Natural killer cell (primary cell): ENCODE measurements around the gene ID1. TPM values are rescaled to one million over a fixed set of nuclear protein-coding genes. Genes with fewer than 3 reads are reported as not detected.
"Not testable (repeated sequence)": the region's sequence is repeated elsewhere in the genome, so short reads cannot be mapped to it uniquely, and the experiment has no call there.

Experiments used
- ATAC-seq, 3 donors: fragments of 150-1000 bp in 2 of 3; fragments of 200-7000 bp in 1 of 3; cut with Tn5 transposase; 1 replicate in 1 of 3; 2 replicates in 2 of 3; pipeline ENCODE4 v1.10.0; 2021; ENCODE audit warnings: mild to moderate bottlenecking in 2 of 3, moderate library complexity in 2 of 3
- DNase-seq, 2 donors: peaks; one replicate each; pipeline versions ENCODE4 v3.0.0 to v3.0.0-alpha.2; 2013 to 2021; ENCODE audit warnings: mixed read lengths in 1 of 2
- H3K27ac ChIP-seq: one replicate; pipeline ENCODE4 v1.5.1; 2013; ENCODE audit warnings: mild to moderate bottlenecking, low read length
- H3K27me3 ChIP-seq: one replicate; pipeline ENCODE4 v1.6.1; 2013; ENCODE audit warnings: low read length; ENCODE audit not compliant: control insufficient read depth, insufficient read depth
- H3K36me3 ChIP-seq: one replicate; pipeline ENCODE4 v1.6.1; 2013; ENCODE audit warnings: low read length; ENCODE audit not compliant: control insufficient read depth, insufficient read depth
- H3K4me1 ChIP-seq: one replicate; pipeline ENCODE4 v1.6.1; 2013; ENCODE audit warnings: low read length; ENCODE audit not compliant: control insufficient read depth, insufficient read depth
- H3K4me3 ChIP-seq: one replicate; pipeline ENCODE4 v1.5.1; 2013; ENCODE audit warnings: low read length
- H3K9me3 ChIP-seq: one replicate; pipeline ENCODE4 v1.6.1; 2013; ENCODE audit warnings: low read length; ENCODE audit not compliant: control insufficient read depth, insufficient read depth
- H3K27ac Mint-ChIP-seq, 2 donors: one replicate each; pipeline ENCODE4 v1.8.0; 2022; ENCODE audit warnings: mild to moderate bottlenecking in 2 of 2, mixed read lengths in 2 of 2, moderate library complexity in 1 of 2
- H3K27me3 Mint-ChIP-seq, 2 donors: one replicate each; pipeline ENCODE4 v1.8.0; 2022; ENCODE audit warnings: low read depth in 2 of 2, mixed read lengths in 2 of 2
- H3K36me3 Mint-ChIP-seq: one replicate; pipeline ENCODE4 v1.8.0; 2022; ENCODE audit warnings: mixed read lengths
- H3K4me1 Mint-ChIP-seq, 2 donors: one replicate each; pipeline ENCODE4 v1.8.0; 2022; ENCODE audit warnings: mixed read lengths in 2 of 2
- H3K4me3 Mint-ChIP-seq: one replicate; pipeline ENCODE4 v1.8.0; 2022; ENCODE audit warnings: mild to moderate bottlenecking, moderate library complexity, mixed read lengths
- H3K9me3 Mint-ChIP-seq, 2 donors: one replicate each; pipeline ENCODE4 v1.8.0; 2022; ENCODE audit warnings: mixed read lengths in 2 of 2
- CTCF ChIP-seq: fragments of 200-600 bp; IDR thresholded peaks from one replicate; pipeline ENCODE4 v1.8.0; 2022; ENCODE audit warnings: antibody characterized with exemption
- WGBS: methylation state at CpG from one replicate; pipeline ENCODE4 v1.1.7; 2013; ENCODE audit warnings: missing lambda C conversion rate; ENCODE audit not compliant: insufficient coverage; 5-methylcytosine and 5-hydroxymethylcytosine counted together
- intact Hi-C: fragments of 100-400 bp; cut with micrococcal nuclease; formaldehyde crosslinking; loops from one replicate; pipeline ENCODE4 v1.14.2; 2022
- total RNA-seq, 4 donors: library from RNA; stranded (reverse); fragments of 120-200 nt in 1 of 4; gene quantifications; one replicate each; pipeline versions ENCODE4 v1.2.3 to v1.2.4, GENCODE V29; 2013 to 2022

Gene ID1
- total RNA-seq, 3 donors from 2014 or later (not counting 1 experiment from before 2014, with no cell fraction given), result 5.6 to 10.1 (median 6.4) TPM

DNA sequence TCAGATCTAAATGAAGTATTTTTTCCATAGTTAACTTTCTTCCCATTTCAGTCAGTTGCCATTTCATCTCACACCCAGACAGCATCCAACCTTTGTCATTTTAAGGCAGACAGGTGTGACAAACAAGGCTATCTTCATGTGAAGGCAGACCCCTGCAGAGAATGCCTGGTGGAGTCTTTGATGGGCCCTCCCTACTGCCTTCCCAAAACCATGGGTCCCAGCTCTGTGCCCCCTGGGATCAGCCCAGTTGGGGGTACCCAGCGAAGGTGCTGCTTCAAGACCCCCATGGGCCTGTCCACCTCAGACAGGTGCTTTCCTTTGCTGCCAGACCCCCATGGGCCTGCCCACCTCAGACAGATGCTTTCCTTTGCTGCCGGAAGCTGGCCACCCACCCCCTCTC lies 28.3 kb upstream of the ID1 start:
- intact Hi-C loops, result no loop called here
- WGBS, result 94% methylated on average over 2 of the region's 2 CpGs
- Histone ChIP-seq H3K4me3 (no peak overlapping the region), H3K36me3 (no peaks in the 10 kb centered on the region), H3K9me3 (no peaks in the 10 kb centered on the region), H3K27ac (no peak overlapping the region), H3K27me3 (no peaks in the 10 kb centered on the region), H3K4me1 (peaks cover 13% of the 10 kb centered on the region)
- Mint-ChIP-seq H3K4me3 (no peak overlapping the region), H3K36me3 (no peaks in the 10 kb centered on the region), H3K27me3 (peaks cover 0 to 2% of the 10 kb centered on the region in 2 donors), H3K9me3 (no peaks in the 10 kb centered on the region), H3K27ac (no peak overlapping the region), H3K4me1 (peaks cover 16 to 18% of the 10 kb centered on the region in 2 donors)
- no peak for DNase-seq
- ATAC-seq, result no peak
- no peak for TF ChIP-seq CTCF

GRCh38 chr20:31577194-31577593 lies 27.9 kb upstream of the ID1 start:
- Mint-ChIP-seq H3K36me3 (no peaks in the 10 kb centered on the region), H3K9me3 (no peaks in the 10 kb centered on the region), H3K4me1 (peaks cover 13 to 15% of the 10 kb centered on the region in 2 donors), H3K27ac (no peak overlapping the region), H3K27me3 (peaks cover 0 to 2% of the 10 kb centered on the region in 2 donors), H3K4me3 (no peak overlapping the region)
- Histone ChIP-seq H3K4me3 (no peak overlapping the region), H3K27ac (no peak overlapping the region), H3K27me3 (no peaks in the 10 kb centered on the region), H3K36me3 (no peaks in the 10 kb centered on the region), H3K9me3 (no peaks in the 10 kb centered on the region), H3K4me1 (peaks cover 12% of the 10 kb centered on the region)
- WGBS, result 91% methylated on average over 9 of the region's 9 CpGs
- ATAC-seq, result no peak
- intact Hi-C loops, result no loop called here
- DNase-seq, result no peak
- TF ChIP-seq CTCF, result no peak

GRCh38 chr20:31578448-31579138 lies 26.5 kb upstream of the ID1 start:
- H3K4me1 ChIP-seq, result peaks cover 3% of the 10 kb centered on the region
- TF ChIP-seq CTCF, result no peak
- no peaks in the 10 kb centered on the region for H3K9me3 ChIP-seq
- Mint-ChIP-seq H3K27me3 (peaks cover 0 to 2% of the 10 kb centered on the region in 2 donors), H3K36me3 (no peaks in the 10 kb centered on the region), H3K27ac (no peak overlapping the region), H3K4me3 (no peak overlapping the region), H3K4me1 (peaks cover 5% of the 10 kb centered on the region in 2 donors), H3K9me3 (no peaks in the 10 kb centered on the region)
- H3K36me3 ChIP-seq, result no peaks in the 10 kb centered on the region
- DNase-seq (no peak), ATAC-seq (no peak)
- intact Hi-C loops, result no loop called here
- no peaks in the 10 kb centered on the region for H3K27me3 ChIP-seq
- no peak overlapping the region for H3K27ac ChIP-seq
- H3K4me3 ChIP-seq, result no peak overlapping the region
- 97% methylated on average over 43 of the region's 43 CpGs for WGBS

DNA sequence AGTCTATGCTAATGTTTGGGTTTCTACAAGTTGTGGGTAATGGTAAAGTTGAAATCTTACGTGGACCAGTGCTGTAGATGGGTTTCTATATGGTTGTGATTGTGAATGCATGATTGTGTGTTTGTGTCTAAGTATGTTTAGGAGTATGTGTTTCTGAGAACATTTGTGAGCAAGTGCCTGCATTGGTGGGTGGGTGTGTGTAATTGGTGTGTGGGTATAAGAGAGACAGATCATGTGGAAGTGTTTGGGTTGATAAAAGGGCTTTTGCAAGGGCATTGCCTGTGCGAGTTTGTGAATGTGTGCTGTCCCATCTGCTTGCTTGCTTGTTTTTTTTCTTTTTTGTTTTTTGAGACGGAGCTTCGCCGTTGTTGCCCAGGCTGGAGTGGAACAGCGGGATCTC lies 25.8 kb upstream of the ID1 start:
- TF ChIP-seq CTCF, result no peak
- Histone ChIP-seq H3K36me3 (no peaks in the 10 kb centered on the region), H3K4me1 (no peaks in the 10 kb centered on the region), H3K4me3 (no peak overlapping the region), H3K9me3 (no peaks in the 10 kb centered on the region), H3K27me3 (no peaks in the 10 kb centered on the region), H3K27ac (no peak overlapping the region)
- ATAC-seq (no peak), DNase-seq (no peak)
- Mint-ChIP-seq H3K36me3 (no peaks in the 10 kb centered on the region), H3K27me3 (peaks cover 0 to 2% of the 10 kb centered on the region in 2 donors), H3K4me3 (no peak overlapping the region), H3K27ac (no peak overlapping the region), H3K9me3 (no peaks in the 10 kb centered on the region), H3K4me1 (no peaks in the 10 kb centered on the region)
- intact Hi-C loops, result no loop called here
- 93% methylated on average over 6 of the region's 6 CpGs for WGBS

GRCh38 chr20:31579941-31580651 lies 25.0 kb upstream of the ID1 start:
- H3K27ac ChIP-seq, H3K4me3 ChIP-seq, intact Hi-C loops, H3K4me1 ChIP-seq, H3K4me3 Mint-ChIP-seq, H3K36me3 Mint-ChIP-seq, H3K27ac Mint-ChIP-seq, H3K9me3 Mint-ChIP-seq, H3K4me1 Mint-ChIP-seq, H3K27me3 ChIP-seq, H3K27me3 Mint-ChIP-seq, ATAC-seq, H3K36me3 ChIP-seq, DNase-seq, H3K9me3 ChIP-seq: not testable (repeated sequence)
- 95% methylated on average over 17 of the region's 17 CpGs for WGBS
